ENCODE results near the gene MPO.

The MPO gene

GRCh38 chr17:58229384-58229783, 51.4 kb downstream of the MPO start:
- no peak for DNase-seq

- DNase-seq, result no peak
These were observed 52.1 kb downstream of the MPO start for GRCh38 chr17:58228679-58229078.

- DNase-seq, result no peak
These were observed 53.0 kb downstream of the MPO start for GRCh38 chr17:58227733-58228132.

GRCh38 chr17:58224315-58224714, 56.4 kb downstream of the MPO start:
- no peak for DNase-seq
